CD4-positive, alpha-beta T cell (primary cell): ENCODE measurements around the gene STX10. TPM values are rescaled to one million over a fixed set of nuclear protein-coding genes. Genes with fewer than 3 reads are reported as not detected.

ENCODE experiments used
- ATAC-seq: fragments of 200-7000 bp; cut with Tn5 transposase; one replicate; pipeline ENCODE4 v1.10.0; 2022; ENCODE audit warnings: mild to moderate bottlenecking; ENCODE audit not compliant: poor library complexity
- CTCF ChIA-PET: fragments of 350-600 bp; sonication (Branson Sonifier 250); formaldehyde crosslinking; loops from one replicate; lab custom pipeline; 2021; ENCODE audit warnings: antibody characterized with exemption, inconsistent platforms; lab: Charles Lee
- POLR2A ChIA-PET: fragments of 350-600 bp; sonication (Branson Sonifier 250); formaldehyde crosslinking; loops from one replicate; lab custom pipeline; 2021; ENCODE audit warnings: antibody characterized with exemption, inconsistent platforms; lab: Charles Lee
- DNase-seq, 14 experiments: peaks; one replicate each; pipeline ENCODE4 v3.0.0-alpha.2; 2013 to 2020; ENCODE audit warnings: mixed read lengths in 2 of 14
- H3K27ac ChIP-seq, 2 donors: one replicate each; pipeline versions ENCODE4 v1.5.1 to v1.7.0; 2013; ENCODE audit warnings: low read length in 2 of 2, low read depth in 1 of 2, mild to moderate bottlenecking in 1 of 2
- H3K27me3 ChIP-seq, 2 experiments: 1 replicate in 1 of 2; 2 replicates in 1 of 2; pipeline versions ENCODE4 v1.6.1 to v1.7.0; 2013; ENCODE audit warnings: low read length in 2 of 2, control low read depth in 1 of 2, mild to moderate bottlenecking in 1 of 2, moderate library complexity in 1 of 2; ENCODE audit not compliant: insufficient read depth in 2 of 2, control insufficient read depth in 1 of 2
- H3K36me3 ChIP-seq: one replicate; pipeline ENCODE4 v1.6.1; 2013; ENCODE audit warnings: low read length, control low read depth; ENCODE audit not compliant: insufficient read depth
- H3K4me1 ChIP-seq: one replicate; pipeline ENCODE4 v1.6.1; 2013; ENCODE audit warnings: low read length, control low read depth; ENCODE audit not compliant: insufficient read depth
- H3K4me3 ChIP-seq: one replicate; pipeline ENCODE4 v1.5.1; 2013; ENCODE audit warnings: mild to moderate bottlenecking, low read length, moderate library complexity
- H3K9me3 ChIP-seq, 2 experiments: 1 replicate in 1 of 2; 2 replicates in 1 of 2; pipeline versions ENCODE4 v1.6.1 to v1.7.0; 2013; ENCODE audit warnings: low read length in 2 of 2, mild to moderate bottlenecking in 2 of 2, control low read depth in 1 of 2, moderate library complexity in 1 of 2; ENCODE audit not compliant: control insufficient read depth in 1 of 2, insufficient read depth in 1 of 2
- H3K27ac Mint-ChIP-seq: one replicate; pipeline ENCODE4 v1.8.0; 2020; ENCODE audit warnings: mixed read lengths
- H3K27me3 Mint-ChIP-seq: one replicate; pipeline ENCODE4 v1.8.0; 2021; ENCODE audit warnings: mixed read lengths
- H3K36me3 Mint-ChIP-seq: one replicate; pipeline ENCODE4 v1.8.0; 2021; ENCODE audit warnings: low read depth, mixed read lengths
- H3K4me1 Mint-ChIP-seq: one replicate; pipeline ENCODE4 v1.8.0; 2021; ENCODE audit warnings: low read depth, mixed read lengths
- H3K4me3 Mint-ChIP-seq: one replicate; pipeline ENCODE4 v1.8.0; 2020; ENCODE audit warnings: mild to moderate bottlenecking, mixed read lengths
- H3K9me3 Mint-ChIP-seq: one replicate; pipeline ENCODE4 v1.8.0; 2020; ENCODE audit warnings: mixed read lengths
- CTCF ChIP-seq: fragments of 200-600 bp; IDR thresholded peaks from one replicate; pipeline ENCODE4 v1.8.0; 2022; ENCODE audit warnings: antibody characterized with exemption, mild to moderate bottlenecking
- intact Hi-C, 2 experiments: fragments of 100-400 bp; cut with DNase I in 1 of 2; cut with micrococcal nuclease in 1 of 2; formaldehyde crosslinking; loops; one replicate each; pipeline versions ENCODE4 v1.15.1 to v1.9.0; 2023 to 2025; cut with DNase I, micrococcal nuclease
- total RNA-seq, 174 experiments: library from RNA in 2 of 174; stranded (reverse) in 2 of 174; gene quantifications; one replicate each; pipeline ENCODE4 v1.2.3 and lab custom pipeline; 2021 to 2026

Gene STX10
- total RNA-seq, 2 experiments from 2014 or later, result 40.9 to 43.9 TPM

GRCh38 chr19:13119627-13120026 lies 30.5 kb downstream of the STX10 start:
- H3K9me3 ChIP-seq, result no peaks in the 10 kb centered on the region
- Mint-ChIP-seq H3K9me3 (no peaks in the 10 kb centered on the region), H3K4me3 (peak overlapping the region; percentile 84), H3K36me3 (peaks cover 26% of the 10 kb centered on the region), H3K27ac (peak overlapping the region; percentile 24), H3K27me3 (no peaks in the 10 kb centered on the region), H3K4me1 (peaks cover 66% of the 10 kb centered on the region)
- H3K27me3 ChIP-seq, result no peaks in the 10 kb centered on the region
- H3K4me1 ChIP-seq, result peaks cover 65% of the 10 kb centered on the region
- ChIA-PET POLR2A (interaction anchor here (1.6 to 4.7 kb wide), 4 partner anchors 19 to 96 kb away, joined by 3 to 60 read pairs (median 28); partner anchors contain the start of genes IER2 and STX10), CTCF (no interaction called here)
- TF ChIP-seq CTCF, result no peak
- DNase-seq, result peak in 1 of 14 experiments; percentile 33
- intact Hi-C loops, result loop anchor here in 1 of 2 experiments (10.0 kb wide), 1 partner anchor 655 kb away; the partner anchor contains the start of gene C19orf53
- H3K4me3 ChIP-seq, result peak overlapping the region; percentile 73
- ATAC-seq, result no peak
- peaks cover 12% of the 10 kb centered on the region for H3K36me3 ChIP-seq
- H3K27ac ChIP-seq, result no peak overlapping the region

GRCh38 chr19:13118424-13119193 lies 31.6 kb downstream of the STX10 start:
- H3K9me3 ChIP-seq, result no peaks in the 10 kb centered on the region
- peaks cover 65% of the 10 kb centered on the region for H3K4me1 ChIP-seq
- Mint-ChIP-seq H3K9me3 (no peaks in the 10 kb centered on the region), H3K27me3 (no peaks in the 10 kb centered on the region), H3K36me3 (peaks cover 31% of the 10 kb centered on the region), H3K27ac (peak overlapping the region; percentile 24), H3K4me3 (peak overlapping the region; percentile 84), H3K4me1 (peaks cover 66% of the 10 kb centered on the region)
- DNase-seq, result peak in 3 of 14 experiments; percentile 35 to 59 (median 44)
- no peak overlapping the region for H3K27ac ChIP-seq
- H3K36me3 ChIP-seq, result peaks cover 11% of the 10 kb centered on the region
- CTCF ChIA-PET, result interaction anchor here (0.9 to 2.4 kb wide), 6 partner anchors 14 to 153 kb away, joined by 3 to 13 read pairs (median 6); partner anchors contain the start of genes IER2 and STX10
- no peaks in the 10 kb centered on the region for H3K27me3 ChIP-seq
- POLR2A ChIA-PET, result interaction anchor here (1.2 to 4.7 kb wide), 11 partner anchors 9 to 327 kb away, joined by 3 to 60 read pairs (median 15); partner anchors contain the start of genes IER2, JUNB and STX10
- ATAC-seq, result no peak
- peak overlapping the region; percentile 73 for H3K4me3 ChIP-seq
- intact Hi-C loops, result loop anchor here in 1 of 2 experiments (1.0 to 10.0 kb wide), 2 partner anchors 32 to 656 kb away; partner anchors contain the start of genes C19orf53, IER2 and STX10
- TF ChIP-seq CTCF, result no peak

GRCh38 chr19:13117772-13118423 lies 32.3 kb downstream of the STX10 start, which contains the start of gene NACC1:
Gene NACC1, plus strand, starts transcription at chr19:13118264. Its CDS starts 16,944 bp downstream, at chr19:13135208.
- CTCF ChIA-PET, result interaction anchor here (0.9 to 2.4 kb wide), 7 partner anchors 13 to 152 kb away, joined by 3 to 13 read pairs (median 5); partner anchors contain the start of genes IER2 and STX10
- POLR2A ChIA-PET, result interaction anchor here (0.8 to 4.7 kb wide), 16 partner anchors 10 to 973 kb away, joined by 3 to 60 read pairs (median 6); partner anchors contain the start of genes GCDH, IER2, JUNB and LYL1
- peak within 1 kb of the TSS; percentile 73 for H3K27ac Mint-ChIP-seq
- no peaks in the 10 kb centered on the region for H3K9me3 Mint-ChIP-seq
- H3K27me3 Mint-ChIP-seq, result no peaks in the 10 kb centered on the region
- H3K4me3 Mint-ChIP-seq, result peak within 1 kb of the TSS; percentile 96
- peaks cover 66% of the 10 kb centered on the region for H3K4me1 Mint-ChIP-seq
- Histone ChIP-seq H3K27me3 (no peaks in the 10 kb centered on the region), H3K9me3 (no peaks in the 10 kb centered on the region), H3K27ac (peak within 1 kb of the TSS in 1 of 2 donors; percentile 48), H3K4me3 (peak within 1 kb of the TSS; percentile 99), H3K4me1 (peaks cover 61% of the 10 kb centered on the region), H3K36me3 (peaks cover 11% of the 10 kb centered on the region)
- TF ChIP-seq CTCF, result no peak
- DNase-seq (peak; percentile 77 to 94 (median 87)), ATAC-seq (peak; percentile 79)
- intact Hi-C loops, result loop anchor here (1.0 to 10.0 kb wide), 4 partner anchors 19 to 657 kb away; partner anchors contain the start of genes IER2 (in 2 of the 2), STX10 (in 2 of the 2) and C19orf53 (in 1 of the 2)
- H3K36me3 Mint-ChIP-seq, result peaks cover 31% of the 10 kb centered on the region
